Peyer's patch (tissue), 4 donors: Measurements from ENCODE around the gene MTMR12. TPM values are rescaled to one million over a fixed set of nuclear protein-coding genes. Genes with fewer than 3 reads are reported as not detected.
"Not testable (repeated sequence)": the region's sequence is repeated elsewhere in the genome, so short reads cannot be mapped to it uniquely, and the experiment has no call there.

Experiments used
- DNase-seq, 3 donors: peaks; one replicate each; pipeline ENCODE4 v3.0.0-alpha.2; 2017 to 2019
- H3K27ac ChIP-seq, 4 donors: fragments of 200-600 bp; sonication (generic); one replicate each; pipeline ENCODE4 v1.5.1; 2016 to 2019
- H3K27me3 ChIP-seq, 2 donors: fragments of 200-600 bp; sonication (generic); one replicate each; pipeline ENCODE4 v1.5.1; 2019
- H3K36me3 ChIP-seq, 3 donors: fragments of 200-600 bp; sonication (generic); one replicate each; pipeline ENCODE4 v1.5.1; 2016 to 2019
- H3K4me1 ChIP-seq, 4 donors: fragments of 200-600 bp; sonication (generic); one replicate each; pipeline ENCODE4 v1.5.1; 2016 to 2019
- H3K4me3 ChIP-seq, 4 donors: fragments of 200-600 bp; sonication (generic); 1 replicate in 3 of 4; 2 replicates in 1 of 4; pipeline ENCODE4 v1.5.1; 2016 to 2019; ENCODE audit warnings: mild to moderate bottlenecking in 1 of 4
- H3K9me3 ChIP-seq, 4 donors: fragments of 200-600 bp; sonication (generic); one replicate each; pipeline ENCODE4 v1.5.1; 2016 to 2019; ENCODE audit warnings: mild to moderate bottlenecking in 1 of 4
- CTCF ChIP-seq, 6 experiments: fragments of 450-650 bp in 4 of 6; fragments of 200-600 bp in 2 of 6; sonication (generic) in 1 of 6; IDR thresholded peaks; one replicate each; pipeline ENCODE4 v1.5.1; 2017 to 2019; ENCODE audit warnings: antibody characterized with exemption in 6 of 6, mild to moderate bottlenecking in 3 of 6, moderate library complexity in 1 of 6
- POLR2A ChIP-seq, 2 donors: fragments of 450-650 bp; IDR thresholded peaks; one replicate each; pipeline ENCODE4 v1.5.1; 2017; ENCODE audit warnings: antibody characterized with exemption in 2 of 2, mild to moderate bottlenecking in 2 of 2, moderate library complexity in 2 of 2
- total RNA-seq, 4 donors: library from RNA; depleted of rRNA; stranded (reverse); fragments of >200 nt; gene quantifications; one replicate each; pipeline ENCODE4 v1.1.0, GENCODE V29; 2016

MTMR12 gene
- total RNA-seq, 4 donors from 2014 or later, result 16.0 to 43.7 (median 24.0) TPM

GRCh38 chr5:32325062-32325461 lies 12.3 kb upstream of the MTMR12 start:
- no peak overlapping the region for H3K27ac ChIP-seq
- no peaks in the 10 kb centered on the region for H3K36me3 ChIP-seq
- H3K27me3 ChIP-seq, result no peaks in the 10 kb centered on the region
- DNase-seq, result no peak
- no peak overlapping the region for H3K4me3 ChIP-seq
- H3K9me3 ChIP-seq, result peaks cover 0 to 8% (median 0%) of the 10 kb centered on the region in 4 donors
- H3K4me1 ChIP-seq, result no peaks in the 10 kb centered on the region
- no peak for TF ChIP-seq CTCF (IDR thresholded peaks at IDR 0.05)
- no peak for TF ChIP-seq POLR2A (IDR thresholded peaks at IDR 0.05)

GRCh38 chr5:32323741-32324140 lies 11.0 kb upstream of the MTMR12 start:
- Histone ChIP-seq H3K4me3 (no peak overlapping the region), H3K4me1 (no peaks in the 10 kb centered on the region), H3K27me3 (no peaks in the 10 kb centered on the region), H3K27ac (no peak overlapping the region), H3K36me3 (no peaks in the 10 kb centered on the region), H3K9me3 (peaks cover 0 to 8% (median 0%) of the 10 kb centered on the region in 4 donors)
- TF ChIP-seq POLR2A (IDR thresholded peaks at IDR 0.05) (no peak), CTCF (IDR thresholded peaks at IDR 0.05) (no peak)
- DNase-seq, result no peak

GRCh38 chr5:32322882-32323281 lies 10.1 kb upstream of the MTMR12 start:
- H3K36me3 ChIP-seq, result no peaks in the 10 kb centered on the region
- H3K27ac ChIP-seq, result no peak overlapping the region
- peaks cover 0 to 8% (median 0%) of the 10 kb centered on the region in 4 donors for H3K9me3 ChIP-seq
- TF ChIP-seq POLR2A (IDR thresholded peaks at IDR 0.05) (no peak), CTCF (IDR thresholded peaks at IDR 0.05) (no peak)
- H3K4me3 ChIP-seq, result no peak overlapping the region
- DNase-seq, result no peak
- H3K27me3 ChIP-seq, result no peaks in the 10 kb centered on the region
- H3K4me1 ChIP-seq, result no peaks in the 10 kb centered on the region

GRCh38 chr5:32321787-32322186 lies 9.0 kb upstream of the MTMR12 start:
- not testable (repeated sequence) for H3K27ac ChIP-seq, H3K4me3 ChIP-seq, H3K27me3 ChIP-seq, H3K4me1 ChIP-seq, H3K9me3 ChIP-seq, H3K36me3 ChIP-seq, DNase-seq

GRCh38 chr5:32320576-32320975 lies 7.8 kb upstream of the MTMR12 start:
- Histone ChIP-seq H3K4me3 (no peak overlapping the region), H3K27ac (no peak overlapping the region), H3K27me3 (no peaks in the 10 kb centered on the region), H3K36me3 (no peaks in the 10 kb centered on the region), H3K9me3 (peaks cover 0 to 8% (median 0%) of the 10 kb centered on the region in 4 donors), H3K4me1 (no peaks in the 10 kb centered on the region)
- no peak for DNase-seq
- TF ChIP-seq CTCF (IDR thresholded peaks at IDR 0.05) (no peak), POLR2A (IDR thresholded peaks at IDR 0.05) (no peak)

GRCh38 chr5:32319926-32320543 lies 7.3 kb upstream of the MTMR12 start:
- peaks cover 0 to 8% (median 0%) of the 10 kb centered on the region in 4 donors for H3K9me3 ChIP-seq
- no peaks in the 10 kb centered on the region for H3K4me1 ChIP-seq
- TF ChIP-seq CTCF (IDR thresholded peaks at IDR 0.05), result no peak
- no peak for TF ChIP-seq POLR2A (IDR thresholded peaks at IDR 0.05)
- no peaks in the 10 kb centered on the region for H3K36me3 ChIP-seq
- no peak for DNase-seq
- no peaks in the 10 kb centered on the region for H3K27me3 ChIP-seq
- H3K4me3 ChIP-seq, result no peak overlapping the region
- no peak overlapping the region for H3K27ac ChIP-seq
